HG03159 (cell line): ENCODE results near the gene CEACAM21.

Experiments used
- ATAC-seq: cut with Tn5 transposase; IDR thresholded peaks from one replicate; pipeline ENCODE4 v1.9.1; 2021; ENCODE audit warnings: mild to moderate bottlenecking, moderate library complexity; ENCODE audit not compliant: unreplicated experiment

Gene CEACAM21

GRCh38 chr19:41575998-41576397 lies at the start of gene CEACAM21:
Gene CEACAM21 (plus strand): TSS chr19:41576166. CDS start chr19:41576275, 109 bp downstream.
- peak; percentile 61 for ATAC-seq

GRCh38 chr19:41527089-41527488 lies 48.9 kb upstream of the CEACAM21 start:
- ATAC-seq, result no peak

- no peak for ATAC-seq
These were observed 47.9 kb upstream of the CEACAM21 start for GRCh38 chr19:41528106-41528505.

- ATAC-seq, result no peak
These were observed 46.3 kb upstream of the CEACAM21 start for GRCh38 chr19:41529484-41530183.

- ATAC-seq, result no peak
These were observed 45.8 kb upstream of the CEACAM21 start for GRCh38 chr19:41530184-41530534.

GRCh38 chr19:41530761-41531301 lies 45.1 kb upstream of the CEACAM21 start:
- ATAC-seq, result no peak

- no peak for ATAC-seq
These were observed 44.3 kb upstream of the CEACAM21 start for GRCh38 chr19:41531438-41532311.

GRCh38 chr19:41532526-41532925 lies 43.4 kb upstream of the CEACAM21 start:
- no peak for ATAC-seq

GRCh38 chr19:41533671-41534215 lies 42.2 kb upstream of the CEACAM21 start:
- ATAC-seq, result no peak

GRCh38 chr19:41535029-41535622 lies 40.8 kb upstream of the CEACAM21 start:
- ATAC-seq, result peak; percentile 61

GRCh38 chr19:41537789-41538188 lies 38.2 kb upstream of the CEACAM21 start:
- ATAC-seq, result no peak

GRCh38 chr19:41540041-41540695 lies 35.8 kb upstream of the CEACAM21 start:
- no peak for ATAC-seq

GRCh38 chr19:41541990-41542584 lies 33.9 kb upstream of the CEACAM21 start:
- no peak for ATAC-seq

- no peak for ATAC-seq
These were observed 33.3 kb upstream of the CEACAM21 start for GRCh38 chr19:41542622-41543021.

GRCh38 chr19:41543582-41543981 lies 32.4 kb upstream of the CEACAM21 start:
- no peak for ATAC-seq

GRCh38 chr19:41545547-41545946 lies 30.4 kb upstream of the CEACAM21 start:
- ATAC-seq, result no peak

- ATAC-seq, result no peak
These were observed 29.6 kb upstream of the CEACAM21 start for GRCh38 chr19:41546386-41546789.

GRCh38 chr19:41546961-41547360 lies 29.0 kb upstream of the CEACAM21 start:
- ATAC-seq, result no peak

- ATAC-seq, result no peak
These were observed 28.4 kb upstream of the CEACAM21 start for GRCh38 chr19:41547569-41547968.

- no peak for ATAC-seq
These were observed 27.9 kb upstream of the CEACAM21 start for GRCh38 chr19:41548047-41548446.
